ENCODE data around the gene S100A9.
"Not testable (repeated sequence)": the region's sequence is repeated elsewhere in the genome, so short reads cannot be mapped to it uniquely, and the experiment has no call there.

Gene S100A9

GRCh38 chr1:153345187-153346076 is 12.2 kb upstream of the S100A9 start:
- no peak for DNase-seq

GRCh38 chr1:153346077-153346723 is 11.5 kb upstream of the S100A9 start:
- DNase-seq: no peak

GRCh38 chr1:153347049-153347448 is 10.6 kb upstream of the S100A9 start:
- DNase-seq: not testable (repeated sequence)

- DNase-seq: no peak
Measured at GRCh38 chr1:153347856-153348255, 9.8 kb upstream of the S100A9 start.

- DNase-seq: no peak
Measured at GRCh38 chr1:153348511-153349362, 8.9 kb upstream of the S100A9 start, which contains the start of gene PGLYRP4. Gene PGLYRP4, minus strand, starts transcription at chr1:153348841. Its CDS starts 909 bp downstream, at chr1:153347932.

- no peak for DNase-seq
Measured at GRCh38 chr1:153349363-153350320, 8.0 kb upstream of the S100A9 start.

GRCh38 chr1:153350321-153350957 is 7.2 kb upstream of the S100A9 start:
- DNase-seq: no peak

GRCh38 chr1:153352523-153352922 is 5.1 kb upstream of the S100A9 start:
- peak; percentile 73 for DNase-seq

GRCh38 chr1:153353226-153353947 is 4.3 kb upstream of the S100A9 start:
- DNase-seq: no peak

GRCh38 chr1:153354515-153355193 is 3.0 kb upstream of the S100A9 start:
- DNase-seq: no peak

GRCh38 chr1:153355445-153356071 is 2.1 kb upstream of the S100A9 start:
- DNase-seq: peak; percentile 58

GRCh38 chr1:153356392-153357075 is 1.1 kb upstream of the S100A9 start:
- DNase-seq: no peak

- DNase-seq: no peak
Measured at GRCh38 chr1:153357076-153357852, 390 bp upstream of the S100A9 start.

GRCh38 chr1:153358691-153358975 is 979 bp downstream of the S100A9 start:
- DNase-seq: no peak

- no peak for DNase-seq
Measured at GRCh38 chr1:153359241-153359640, 1.6 kb downstream of the S100A9 start.

GRCh38 chr1:153360190-153360589 is 2.5 kb downstream of the S100A9 start:
- no peak for DNase-seq

GRCh38 chr1:153360592-153361479 is 3.2 kb downstream of the S100A9 start:
- no peak for DNase-seq

Measured in stimulated activated CD4-positive, alpha-beta T cell treated with anti-CD3 and anti-CD28 coated beads, Interleukin-15, amount 100 ng/mL, for 24 hours (primary cell).